Measurements from ENCODE around the gene TTYH3. TPM values are rescaled to one million over a fixed set of nuclear protein-coding genes. Genes with fewer than 3 reads are reported as not detected.

Gene TTYH3
- 282 to 296 TPM (median 282 TPM) in 3 replicates for total RNA-seq

GRCh38 chr7:2631946-2632732 is at the start of gene TTYH3:
Gene TTYH3, plus strand, starts transcription at chr7:2631986. Its CDS starts 170 bp downstream, at chr7:2632156.
- H3K4me1 Mint-ChIP-seq, result peaks cover 38% of the 10 kb centered on the region
- H3K4me3 Mint-ChIP-seq, result peak within 1 kb of the TSS; percentile 96
- DNase-seq (ENCODE audit: low spot score in 2 of 2, unreplicated experiment in 2 of 2), result peak in 1 of 2 experiments; percentile 54
- H3K27me3 Mint-ChIP-seq (ENCODE audit: low read depth), result no peaks in the 10 kb centered on the region
- no peaks in the 10 kb centered on the region for H3K36me3 Mint-ChIP-seq
- H3K9me3 Mint-ChIP-seq, result no peaks in the 10 kb centered on the region
- TF ChIP-seq, protein P1, sequence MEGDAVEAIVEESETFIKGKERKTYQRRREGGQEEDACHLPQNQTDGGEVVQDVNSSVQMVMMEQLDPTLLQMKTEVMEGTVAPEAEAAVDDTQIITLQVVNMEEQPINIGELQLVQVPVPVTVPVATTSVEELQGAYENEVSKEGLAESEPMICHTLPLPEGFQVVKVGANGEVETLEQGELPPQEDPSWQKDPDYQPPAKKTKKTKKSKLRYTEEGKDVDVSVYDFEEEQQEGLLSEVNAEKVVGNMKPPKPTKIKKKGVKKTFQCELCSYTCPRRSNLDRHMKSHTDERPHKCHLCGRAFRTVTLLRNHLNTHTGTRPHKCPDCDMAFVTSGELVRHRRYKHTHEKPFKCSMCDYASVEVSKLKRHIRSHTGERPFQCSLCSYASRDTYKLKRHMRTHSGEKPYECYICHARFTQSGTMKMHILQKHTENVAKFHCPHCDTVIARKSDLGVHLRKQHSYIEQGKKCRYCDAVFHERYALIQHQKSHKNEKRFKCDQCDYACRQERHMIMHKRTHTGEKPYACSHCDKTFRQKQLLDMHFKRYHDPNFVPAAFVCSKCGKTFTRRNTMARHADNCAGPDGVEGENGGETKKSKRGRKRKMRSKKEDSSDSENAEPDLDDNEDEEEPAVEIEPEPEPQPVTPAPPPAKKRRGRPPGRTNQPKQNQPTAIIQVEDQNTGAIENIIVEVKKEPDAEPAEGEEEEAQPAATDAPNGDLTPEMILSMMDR (IDR thresholded peaks at IDR 0.05; ENCODE audit: unreplicated experiment), result no peak
- H3K27ac Mint-ChIP-seq, result peak within 1 kb of the TSS; percentile 97

DNA sequence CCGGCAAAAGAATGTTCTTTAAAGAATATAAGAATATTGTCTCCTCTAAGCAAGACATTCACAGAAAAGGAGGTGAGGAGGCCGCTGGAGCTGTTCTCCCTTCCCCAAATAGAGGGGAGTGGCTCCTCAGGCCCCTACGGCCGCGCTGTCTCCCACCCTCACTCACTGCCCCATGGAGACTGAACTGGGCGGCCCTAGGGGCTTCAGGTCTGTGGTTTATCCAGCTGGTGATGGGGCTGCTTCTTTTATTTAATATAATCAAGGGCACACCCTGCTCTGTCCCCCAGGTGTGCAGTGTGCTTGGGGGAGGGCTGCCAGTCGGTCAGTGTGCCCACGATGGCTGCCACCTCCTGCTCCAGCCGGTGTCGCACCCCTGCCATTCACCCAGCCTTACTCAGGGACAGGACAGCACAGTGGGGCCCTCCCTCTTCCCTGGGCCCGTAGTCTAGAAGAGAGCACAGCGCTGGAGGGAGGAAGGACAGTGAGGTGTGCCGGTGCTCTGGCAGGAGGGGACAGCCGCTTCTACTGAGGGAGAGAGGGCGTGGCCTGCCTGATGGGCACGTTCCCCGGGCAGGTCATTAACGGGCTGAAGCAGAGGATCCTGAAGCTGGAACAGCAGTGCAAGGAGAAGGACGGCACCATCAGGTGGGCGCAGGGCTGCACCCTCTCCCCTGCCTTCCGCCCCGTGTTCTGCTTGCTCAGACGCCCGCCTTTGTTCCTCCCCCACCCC is 49.6 kb upstream of the TTYH3 start:
- Mint-ChIP-seq H3K4me3 (no peak overlapping the region), H3K9me3 (no peaks in the 10 kb centered on the region), H3K27me3 (ENCODE audit: low read depth) (no peaks in the 10 kb centered on the region), H3K27ac (no peak overlapping the region), H3K4me1 (no peaks in the 10 kb centered on the region), H3K36me3 (peaks cover 22% of the 10 kb centered on the region)
- TF ChIP-seq, protein P1 (IDR thresholded peaks at IDR 0.05; ENCODE audit: unreplicated experiment), result no peak
- DNase-seq (ENCODE audit: low spot score in 2 of 2, unreplicated experiment in 2 of 2), result no peak

GRCh38 chr7:2583798-2584580 is 47.8 kb upstream of the TTYH3 start:
- no peaks in the 10 kb centered on the region for H3K4me1 Mint-ChIP-seq
- no peaks in the 10 kb centered on the region for H3K9me3 Mint-ChIP-seq
- H3K4me3 Mint-ChIP-seq, result no peak overlapping the region
- TF ChIP-seq, protein P1 (IDR thresholded peaks at IDR 0.05; ENCODE audit: unreplicated experiment), result no peak
- H3K27ac Mint-ChIP-seq, result no peak overlapping the region
- H3K27me3 Mint-ChIP-seq (ENCODE audit: low read depth), result no peaks in the 10 kb centered on the region
- H3K36me3 Mint-ChIP-seq, result peaks cover 23% of the 10 kb centered on the region
- no peak for DNase-seq (ENCODE audit: low spot score in 2 of 2, unreplicated experiment in 2 of 2)

DNA sequence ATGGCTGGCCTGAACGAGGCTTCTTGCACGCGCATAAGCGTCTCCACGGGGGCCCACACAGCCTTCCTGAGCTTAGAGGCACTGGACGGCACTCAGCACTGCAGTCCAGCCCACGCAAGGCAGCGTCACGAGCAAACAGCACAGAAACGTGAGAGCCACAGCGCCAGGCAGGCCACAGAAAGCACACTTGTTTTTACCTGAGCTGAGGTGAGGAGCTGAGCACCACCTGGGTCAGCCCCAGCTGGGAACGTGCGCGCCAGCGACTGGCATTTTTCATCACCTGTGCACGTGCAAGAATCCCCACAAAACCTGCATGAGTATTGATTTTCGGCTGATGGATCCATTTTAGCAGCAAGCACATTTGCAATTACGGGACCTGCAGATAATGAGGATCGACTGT is 46.3 kb upstream of the TTYH3 start:
- TF ChIP-seq, protein P1 (IDR thresholded peaks at IDR 0.05; ENCODE audit: unreplicated experiment), result no peak
- no peaks in the 10 kb centered on the region for H3K4me1 Mint-ChIP-seq

DNA sequence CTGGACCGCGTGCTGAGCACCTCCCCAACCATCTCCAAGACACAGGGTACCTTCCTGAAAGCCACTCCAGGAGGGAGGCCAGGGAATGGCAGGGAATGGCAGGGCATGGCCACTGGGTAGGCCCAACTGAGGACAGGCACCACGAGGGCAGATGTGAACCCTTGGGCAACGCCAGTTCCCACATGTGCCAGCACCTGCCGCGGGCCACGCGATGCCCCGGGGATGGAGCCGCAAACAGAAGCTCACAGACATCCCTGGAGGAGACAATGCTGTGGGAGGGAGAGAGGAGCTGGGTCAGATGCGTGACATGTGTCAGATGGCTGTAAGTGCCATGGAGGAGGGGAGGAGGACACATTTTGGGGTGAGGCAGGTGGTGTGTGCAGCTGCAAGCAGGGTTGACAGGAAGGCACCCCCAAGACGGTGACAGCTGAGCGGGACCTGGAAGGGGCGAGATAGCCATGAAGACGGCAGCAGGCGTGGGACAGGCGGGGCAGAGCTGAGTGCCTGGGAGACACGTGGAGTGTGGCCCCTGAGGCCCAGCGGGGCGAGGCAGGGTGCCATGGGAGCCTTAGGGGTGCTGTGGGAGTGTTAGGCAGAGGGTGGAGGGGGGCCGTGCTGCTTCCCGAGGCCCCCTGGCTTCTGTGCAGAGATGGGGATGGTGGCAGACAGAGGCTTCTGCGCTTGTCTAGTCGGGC is 45.3 kb upstream of the TTYH3 start:
- Mint-ChIP-seq H3K36me3 (peaks cover 27% of the 10 kb centered on the region), H3K27ac (no peak overlapping the region), H3K4me3 (no peak overlapping the region), H3K4me1 (no peaks in the 10 kb centered on the region), H3K27me3 (ENCODE audit: low read depth) (no peaks in the 10 kb centered on the region), H3K9me3 (no peaks in the 10 kb centered on the region)
- DNase-seq (ENCODE audit: low spot score in 2 of 2, unreplicated experiment in 2 of 2), result no peak
- TF ChIP-seq, protein P1 (IDR thresholded peaks at IDR 0.05; ENCODE audit: unreplicated experiment), result no peak

More for the DNA sequence above, 46.3 kb upstream of the TTYH3 start:
- no peak for DNase-seq (ENCODE audit: low spot score in 2 of 2, unreplicated experiment in 2 of 2)
- Mint-ChIP-seq H3K4me3 (no peak overlapping the region), H3K36me3 (peaks cover 26% of the 10 kb centered on the region), H3K27me3 (ENCODE audit: low read depth) (no peaks in the 10 kb centered on the region), H3K9me3 (no peaks in the 10 kb centered on the region), H3K27ac (no peak overlapping the region)

Measured in mesothelial cell of epicardium (in vitro differentiated cells).